Neutrophil (primary cell): ENCODE data around the gene BTBD9.

Experiments used
- H3K27ac ChIP-seq: fragments of 200-600 bp; sonication (generic); 2 replicates; pipeline ENCODE4 v1.5.1; 2016; ENCODE audit warnings: mild to moderate bottlenecking, moderate library complexity
- H3K27me3 ChIP-seq: fragments of 200-600 bp; sonication (generic); 2 replicates; pipeline ENCODE4 v1.6.0; 2016; ENCODE audit warnings: mild to moderate bottlenecking
- H3K36me3 ChIP-seq: fragments of 200-600 bp; sonication (generic); 2 replicates; pipeline ENCODE4 v1.5.1; 2017
- H3K4me1 ChIP-seq, 2 experiments: fragments of 200-600 bp in 1 of 2; sonication (generic) in 1 of 2; 1 replicate in 1 of 2; 2 replicates in 1 of 2; pipeline versions ENCODE4 v1.5.1 to v1.6.1; 2013 to 2016; ENCODE audit warnings: low read depth in 1 of 2, low read length in 1 of 2, mild to moderate bottlenecking in 1 of 2, moderate library complexity in 1 of 2; ENCODE audit not compliant: control insufficient read depth in 1 of 2, insufficient read depth in 1 of 2
- H3K4me3 ChIP-seq, 2 experiments: fragments of 200-600 bp in 1 of 2; sonication (generic) in 1 of 2; 1 replicate in 1 of 2; 2 replicates in 1 of 2; pipeline ENCODE4 v1.5.1; 2013 to 2016; ENCODE audit warnings: low read depth in 1 of 2, low read length in 1 of 2, mild to moderate bottlenecking in 1 of 2, moderate library complexity in 1 of 2
- H3K9me3 ChIP-seq: fragments of 200-600 bp; sonication (generic); 2 replicates; pipeline ENCODE4 v1.5.1; 2016
- TF ChIP-seq, protein P1 (sequence below): fragments of 200-600 bp; sonication (generic); IDR thresholded peaks from 2 replicates; pipeline ENCODE4 v1.5.1; 2016; ENCODE audit warnings: antibody characterized with exemption

Gene BTBD9

DNA sequence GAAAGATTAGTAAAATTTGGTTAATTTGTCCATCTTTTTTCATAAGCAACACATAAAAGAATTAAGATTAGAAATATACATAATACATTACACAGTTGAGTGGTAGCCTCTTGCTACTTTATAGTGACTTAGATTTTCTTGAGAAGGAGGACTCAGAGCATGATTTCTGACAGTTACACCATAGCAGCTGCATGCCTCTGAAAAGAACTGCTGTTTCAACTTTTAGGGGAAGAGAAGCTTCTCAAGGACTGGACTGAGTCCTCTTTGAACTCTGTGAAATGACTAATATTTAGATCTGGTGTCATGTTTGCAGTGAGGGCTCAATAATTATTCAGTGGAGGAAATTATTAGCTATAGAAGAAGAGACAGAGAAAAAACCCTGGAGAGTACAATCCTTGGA, 272.5 kb downstream of the BTBD9 start:
- TF ChIP-seq, protein P1, sequence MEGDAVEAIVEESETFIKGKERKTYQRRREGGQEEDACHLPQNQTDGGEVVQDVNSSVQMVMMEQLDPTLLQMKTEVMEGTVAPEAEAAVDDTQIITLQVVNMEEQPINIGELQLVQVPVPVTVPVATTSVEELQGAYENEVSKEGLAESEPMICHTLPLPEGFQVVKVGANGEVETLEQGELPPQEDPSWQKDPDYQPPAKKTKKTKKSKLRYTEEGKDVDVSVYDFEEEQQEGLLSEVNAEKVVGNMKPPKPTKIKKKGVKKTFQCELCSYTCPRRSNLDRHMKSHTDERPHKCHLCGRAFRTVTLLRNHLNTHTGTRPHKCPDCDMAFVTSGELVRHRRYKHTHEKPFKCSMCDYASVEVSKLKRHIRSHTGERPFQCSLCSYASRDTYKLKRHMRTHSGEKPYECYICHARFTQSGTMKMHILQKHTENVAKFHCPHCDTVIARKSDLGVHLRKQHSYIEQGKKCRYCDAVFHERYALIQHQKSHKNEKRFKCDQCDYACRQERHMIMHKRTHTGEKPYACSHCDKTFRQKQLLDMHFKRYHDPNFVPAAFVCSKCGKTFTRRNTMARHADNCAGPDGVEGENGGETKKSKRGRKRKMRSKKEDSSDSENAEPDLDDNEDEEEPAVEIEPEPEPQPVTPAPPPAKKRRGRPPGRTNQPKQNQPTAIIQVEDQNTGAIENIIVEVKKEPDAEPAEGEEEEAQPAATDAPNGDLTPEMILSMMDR: no peak
- no peaks in the 10 kb centered on the region for H3K27me3 ChIP-seq
- no peaks in the 10 kb centered on the region for H3K4me1 ChIP-seq
- no peaks in the 10 kb centered on the region for H3K36me3 ChIP-seq
- H3K27ac ChIP-seq: no peak overlapping the region
- no peak overlapping the region for H3K4me3 ChIP-seq
- H3K9me3 ChIP-seq: no peaks in the 10 kb centered on the region

DNA sequence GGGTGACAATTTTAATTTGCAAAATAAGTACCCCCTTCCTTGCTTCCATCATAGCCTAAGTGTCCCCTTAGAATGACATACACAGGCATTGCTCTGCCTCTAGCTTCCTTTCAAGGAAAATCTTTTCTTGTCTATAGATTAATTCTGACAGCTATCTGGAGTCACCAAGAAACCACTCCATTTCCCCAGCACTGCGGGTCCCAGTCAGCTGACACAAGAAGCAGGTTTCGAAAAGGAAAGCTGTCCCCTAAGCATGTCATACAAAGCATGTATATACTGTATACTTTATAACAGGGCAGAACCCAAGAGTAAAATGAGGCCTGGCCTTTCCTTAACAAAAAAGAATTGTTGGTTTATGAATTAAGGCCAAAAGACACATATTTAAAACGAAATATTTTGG, 273.5 kb downstream of the BTBD9 start:
- H3K27me3 ChIP-seq: no peaks in the 10 kb centered on the region
- no peaks in the 10 kb centered on the region for H3K4me1 ChIP-seq
- TF ChIP-seq, protein P1: no peak
- no peaks in the 10 kb centered on the region for H3K9me3 ChIP-seq
- H3K36me3 ChIP-seq: no peaks in the 10 kb centered on the region
- no peak overlapping the region for H3K4me3 ChIP-seq
- H3K27ac ChIP-seq: no peak overlapping the region

DNA sequence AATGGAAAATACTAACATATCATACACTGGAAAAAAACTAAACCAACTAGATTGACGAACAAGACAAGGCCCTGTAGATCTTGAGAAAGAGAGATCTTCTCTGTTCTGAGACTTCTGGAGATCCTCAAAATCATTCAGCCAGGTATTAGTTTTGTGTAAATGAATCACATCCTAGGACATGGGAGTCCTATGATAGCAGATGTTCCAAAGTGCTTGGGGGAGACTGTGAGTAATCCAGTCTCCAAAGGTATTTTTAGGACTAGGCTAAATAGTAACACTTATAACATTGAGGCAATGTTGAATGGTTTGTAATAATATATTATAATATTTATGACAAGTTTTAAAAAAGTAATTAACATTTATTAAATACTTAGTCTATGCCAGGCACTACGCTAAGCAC, 275.0 kb downstream of the BTBD9 start:
- no peaks in the 10 kb centered on the region for H3K9me3 ChIP-seq

GRCh38 chr6:38364127-38364526, 275.6 kb downstream of the BTBD9 start:
- Histone ChIP-seq H3K4me1 (no peaks in the 10 kb centered on the region), H3K4me3 (no peak overlapping the region), H3K9me3 (no peaks in the 10 kb centered on the region), H3K27me3 (no peaks in the 10 kb centered on the region), H3K36me3 (no peaks in the 10 kb centered on the region), H3K27ac (no peak overlapping the region)
- TF ChIP-seq, protein P1: no peak

More for the DNA sequence above, 275.0 kb downstream of the BTBD9 start:
- TF ChIP-seq, protein P1: no peak
- Histone ChIP-seq H3K4me1 (no peaks in the 10 kb centered on the region), H3K4me3 (no peak overlapping the region), H3K27ac (no peak overlapping the region), H3K36me3 (no peaks in the 10 kb centered on the region), H3K27me3 (no peaks in the 10 kb centered on the region)

DNA sequence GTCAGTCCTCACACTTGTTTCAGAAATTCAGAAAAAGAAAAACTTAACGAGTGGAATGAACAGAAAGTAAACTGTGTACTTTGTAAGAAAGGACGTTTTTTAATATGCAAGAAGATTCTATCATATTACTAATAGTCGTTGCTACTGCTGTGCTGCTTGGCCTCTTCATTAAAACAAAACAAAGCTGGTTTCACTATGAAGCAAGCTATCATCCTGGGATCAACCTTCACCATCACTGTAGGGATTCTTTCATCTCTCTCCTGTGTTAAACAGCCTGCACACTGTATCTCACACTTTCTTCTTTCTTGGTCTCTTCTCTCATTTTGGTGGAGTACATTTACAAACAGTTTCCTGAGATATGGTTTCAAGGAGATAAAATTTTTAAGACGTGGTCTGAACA, 284.2 kb downstream of the BTBD9 start:
- Histone ChIP-seq H3K27ac (no peak overlapping the region), H3K4me1 (no peaks in the 10 kb centered on the region), H3K4me3 (no peak overlapping the region)

More for the DNA sequence above, 284.2 kb downstream of the BTBD9 start:
- H3K36me3 ChIP-seq: no peaks in the 10 kb centered on the region
- H3K9me3 ChIP-seq: no peaks in the 10 kb centered on the region
- no peaks in the 10 kb centered on the region for H3K27me3 ChIP-seq
- TF ChIP-seq, protein P1: no peak
